Stimulated activated CD4-positive, alpha-beta T cell treated with anti-CD3 and anti-CD28 coated beads, Interleukin-2, amount 100 ng/mL, for 24 hours (primary cell): ENCODE data around the gene MICAL3.

Source experiments
- DNase-seq, 2 donors: peaks; one replicate each; pipeline ENCODE4 v3.0.0-alpha.2; 2020

MICAL3 gene

GRCh38 chr22:17905445-17905844 is 118.9 kb downstream of the MICAL3 start:
- DNase-seq: no peak

- DNase-seq: no peak
These were observed 120.6 kb downstream of the MICAL3 start for GRCh38 chr22:17903564-17904295.

GRCh38 chr22:17902960-17903359 is 121.4 kb downstream of the MICAL3 start:
- DNase-seq: no peak

- DNase-seq: no peak
These were observed 126.0 kb downstream of the MICAL3 start for GRCh38 chr22:17898375-17898774.

- DNase-seq: no peak
These were observed 126.5 kb downstream of the MICAL3 start for GRCh38 chr22:17897858-17898257.

- DNase-seq: no peak
These were observed 126.9 kb downstream of the MICAL3 start for GRCh38 chr22:17897426-17897825.

- DNase-seq: no peak
These were observed 127.8 kb downstream of the MICAL3 start for GRCh38 chr22:17896586-17896985.

GRCh38 chr22:17893900-17894535 is 130.3 kb downstream of the MICAL3 start:
- no peak for DNase-seq

- DNase-seq: no peak
These were observed 132.0 kb downstream of the MICAL3 start for GRCh38 chr22:17892376-17892775.

GRCh38 chr22:17891481-17892167 is 132.7 kb downstream of the MICAL3 start:
- DNase-seq: no peak

GRCh38 chr22:17890892-17891291 is 133.5 kb downstream of the MICAL3 start:
- no peak for DNase-seq

GRCh38 chr22:17890245-17890671 is 134.1 kb downstream of the MICAL3 start:
- DNase-seq: no peak

- DNase-seq: no peak
These were observed 135.5 kb downstream of the MICAL3 start for GRCh38 chr22:17888855-17889254.

GRCh38 chr22:17888439-17888838 is 135.9 kb downstream of the MICAL3 start:
- DNase-seq: no peak

- DNase-seq: no peak
These were observed 139.5 kb downstream of the MICAL3 start for GRCh38 chr22:17884893-17885292.

GRCh38 chr22:17884084-17884483 is 140.3 kb downstream of the MICAL3 start:
- no peak for DNase-seq

GRCh38 chr22:17883356-17883755 is 141.0 kb downstream of the MICAL3 start:
- no peak for DNase-seq

- DNase-seq: no peak
These were observed 141.6 kb downstream of the MICAL3 start for GRCh38 chr22:17882727-17883126.

GRCh38 chr22:17882162-17882561 is 142.2 kb downstream of the MICAL3 start:
- no peak for DNase-seq

- DNase-seq: no peak
These were observed 143.0 kb downstream of the MICAL3 start for GRCh38 chr22:17881366-17881765.

GRCh38 chr22:17880468-17880867 is 143.9 kb downstream of the MICAL3 start:
- DNase-seq: no peak

GRCh38 chr22:17880020-17880419 is 144.3 kb downstream of the MICAL3 start:
- DNase-seq: no peak

- DNase-seq: no peak
These were observed 145.4 kb downstream of the MICAL3 start for GRCh38 chr22:17878941-17879340.

- no peak for DNase-seq
These were observed 146.1 kb downstream of the MICAL3 start for GRCh38 chr22:17878186-17878694.
